SU-DHL-6 (cell line): ENCODE results near the gene AMZ1.

ENCODE experiments used
- CTCF ChIP-seq: fragments of 200-600 bp; sonication (generic); IDR thresholded peaks from one replicate; pipeline ENCODE4 v1.5.1; 2017; ENCODE audit warnings: antibody characterized with exemption, mild to moderate bottlenecking, low read length, moderate library complexity; ENCODE audit not compliant: insufficient read depth, poor library complexity, severe bottlenecking
- EZH2phosphoT487 ChIP-seq: fragments of 200-600 bp; sonication (generic), shearing (Covaris generic); conservative IDR thresholded peaks from 2 replicates; pipeline ENCODE4 v1.6.1; 2018; ENCODE audit warnings: mild to moderate bottlenecking, antibody characterized with exemption, low read length, moderate library complexity, mixed read lengths

GRCh38 chr7:2718296-2718965, 30.4 kb downstream of the AMZ1 start:
- TF ChIP-seq CTCF (no peak), EZH2phosphoT487 (no peak)
